Right atrium auricular region (tissue), 2 donors: ENCODE data around the gene DOCK2. TPM values are rescaled to one million over a fixed set of nuclear protein-coding genes. Genes with fewer than 3 reads are reported as not detected.

Experiments used
- DNase-seq: peaks from one replicate; pipeline ENCODE4 v3.0.0-alpha.2; 2019; ENCODE audit warnings: low spot score
- H3K27ac ChIP-seq, 2 donors: fragments of 200-600 bp; sonication (generic); 1 replicate in 1 of 2; 2 replicates in 1 of 2; pipeline ENCODE4 v1.5.1; 2016 to 2019
- H3K27me3 ChIP-seq, 2 donors: fragments of 200-600 bp; sonication (generic); one replicate each; pipeline versions ENCODE4 v1.5.1 to v1.6.0; 2017 to 2019
- H3K36me3 ChIP-seq: fragments of 200-600 bp; sonication (generic); one replicate; pipeline ENCODE4 v1.5.1; 2016
- H3K4me1 ChIP-seq, 2 donors: fragments of 200-600 bp; sonication (generic); one replicate each; pipeline versions ENCODE4 v1.5.1 to v1.6.0; 2017 to 2019
- H3K4me3 ChIP-seq, 2 donors: fragments of 200-600 bp; sonication (generic); 1 replicate in 1 of 2; 2 replicates in 1 of 2; pipeline ENCODE4 v1.5.1; 2017 to 2019; ENCODE audit warnings: mild to moderate bottlenecking in 1 of 2, moderate library complexity in 1 of 2
- H3K9me3 ChIP-seq, 2 donors: fragments of 200-600 bp; sonication (generic); one replicate each; pipeline ENCODE4 v1.5.1; 2019
- CTCF ChIP-seq, 2 donors: fragments of 200-600 bp; sonication (generic); IDR thresholded peaks; one replicate each; pipeline ENCODE4 v1.5.1; 2019; ENCODE audit warnings: antibody characterized with exemption in 2 of 2
- total RNA-seq, 2 donors: library from RNA; depleted of rRNA; stranded (reverse); fragments of >200 nt; gene quantifications; one replicate each; pipeline ENCODE4 v1.1.0, GENCODE V29; 2016

The DOCK2 gene
- total RNA-seq, 2 donors from 2014 or later: 3.7 to 5.4 TPM

GRCh38 chr5:169895926-169896325 is 258.9 kb downstream of the DOCK2 start:
- no peaks in the 10 kb centered on the region for H3K27me3 ChIP-seq
- no peaks in the 10 kb centered on the region for H3K9me3 ChIP-seq
- DNase-seq: no peak
- no peak overlapping the region for H3K4me3 ChIP-seq
- TF ChIP-seq CTCF (IDR thresholded peaks at IDR 0.05): no peak
- H3K4me1 ChIP-seq: no peaks in the 10 kb centered on the region
- H3K27ac ChIP-seq: no peak overlapping the region
- H3K36me3 ChIP-seq: no peaks in the 10 kb centered on the region

- H3K27me3 ChIP-seq: no peaks in the 10 kb centered on the region
Measured at GRCh38 chr5:169897481-169897880, 260.4 kb downstream of the DOCK2 start.

GRCh38 chr5:169901896-169902295 is 264.8 kb downstream of the DOCK2 start:
- no peaks in the 10 kb centered on the region for H3K9me3 ChIP-seq
- H3K4me1 ChIP-seq: no peaks in the 10 kb centered on the region
- H3K27me3 ChIP-seq: no peaks in the 10 kb centered on the region
- DNase-seq: no peak
- no peak for TF ChIP-seq CTCF (IDR thresholded peaks at IDR 0.05)
- H3K4me3 ChIP-seq: no peak overlapping the region
- H3K27ac ChIP-seq: no peak overlapping the region
- no peaks in the 10 kb centered on the region for H3K36me3 ChIP-seq

More at GRCh38 chr5:169897481-169897880, 260.4 kb downstream of the DOCK2 start:
- DNase-seq: no peak
- H3K4me3 ChIP-seq: no peak overlapping the region
- no peak overlapping the region for H3K27ac ChIP-seq
- no peak for TF ChIP-seq CTCF (IDR thresholded peaks at IDR 0.05)
- H3K36me3 ChIP-seq: no peaks in the 10 kb centered on the region
- H3K4me1 ChIP-seq: no peaks in the 10 kb centered on the region
- no peaks in the 10 kb centered on the region for H3K9me3 ChIP-seq

- Histone ChIP-seq H3K36me3 (no peaks in the 10 kb centered on the region), H3K4me1 (no peaks in the 10 kb centered on the region), H3K27me3 (no peaks in the 10 kb centered on the region), H3K4me3 (no peak overlapping the region), H3K9me3 (no peaks in the 10 kb centered on the region), H3K27ac (no peak overlapping the region)
- no peak for DNase-seq
- TF ChIP-seq CTCF (IDR thresholded peaks at IDR 0.05): no peak
Measured at GRCh38 chr5:169904059-169904458, 267.0 kb downstream of the DOCK2 start.

GRCh38 chr5:169904508-169904907 is 267.4 kb downstream of the DOCK2 start:
- Histone ChIP-seq H3K9me3 (no peaks in the 10 kb centered on the region), H3K27me3 (no peaks in the 10 kb centered on the region), H3K4me3 (no peak overlapping the region), H3K36me3 (no peaks in the 10 kb centered on the region), H3K27ac (no peak overlapping the region), H3K4me1 (no peaks in the 10 kb centered on the region)
- no peak for DNase-seq
- TF ChIP-seq CTCF (IDR thresholded peaks at IDR 0.05): no peak

GRCh38 chr5:169905017-169905416 is 267.9 kb downstream of the DOCK2 start:
- H3K4me1 ChIP-seq: no peaks in the 10 kb centered on the region
- no peak for TF ChIP-seq CTCF (IDR thresholded peaks at IDR 0.05)
- H3K27me3 ChIP-seq: no peaks in the 10 kb centered on the region
- H3K4me3 ChIP-seq: no peak overlapping the region
- no peak overlapping the region for H3K27ac ChIP-seq
- H3K36me3 ChIP-seq: no peaks in the 10 kb centered on the region
- DNase-seq: no peak
- H3K9me3 ChIP-seq: no peaks in the 10 kb centered on the region
